Ascending aorta (tissue), 2 donors: Measurements from ENCODE around the gene OFD1. TPM values are rescaled to one million over a fixed set of nuclear protein-coding genes. Genes with fewer than 3 reads are reported as not detected.
A peak's percentile ranks its signal among the peaks of the same experiment; 100 is the strongest.

Experiments used
- DNase-seq, 2 donors: peaks; one replicate each; pipeline ENCODE4 v3.0.0-alpha.2; 2019; ENCODE audit warnings: low spot score in 2 of 2
- H3K27ac ChIP-seq, 2 donors: fragments of 200-600 bp; sonication (generic); one replicate each; pipeline ENCODE4 v1.5.1; 2016 to 2017; ENCODE audit warnings: mild to moderate bottlenecking in 1 of 2
- H3K27me3 ChIP-seq: fragments of 200-600 bp; sonication (generic); one replicate; pipeline ENCODE4 v1.5.1; 2017
- H3K36me3 ChIP-seq, 2 donors: fragments of 200-600 bp; sonication (generic); one replicate each; pipeline ENCODE4 v1.5.1; 2016
- H3K4me1 ChIP-seq, 2 donors: fragments of 200-600 bp; sonication (generic); one replicate each; pipeline ENCODE4 v1.5.1; 2016 to 2017; ENCODE audit warnings: mild to moderate bottlenecking in 1 of 2
- H3K4me3 ChIP-seq, 2 donors: fragments of 200-600 bp; sonication (generic); one replicate each; pipeline ENCODE4 v1.5.1; 2016 to 2017; ENCODE audit warnings: mild to moderate bottlenecking in 1 of 2
- H3K9me3 ChIP-seq, 2 donors: fragments of 200-600 bp; sonication (generic); one replicate each; pipeline ENCODE4 v1.5.1; 2016
- intact Hi-C: fragments of 100-400 bp; cut with DNase I; formaldehyde crosslinking; loops from one replicate; pipeline ENCODE4 v1.15.1; 2023
- total RNA-seq: library from RNA; depleted of rRNA; stranded (reverse); fragments of >200 nt; gene quantifications from one replicate; pipeline ENCODE4 v1.1.0, GENCODE V29; 2016
- TF ChIP-seq, protein P1 (sequence below), 3 experiments: fragments of 200-600 bp in 2 of 3; fragments of 450-650 bp in 1 of 3; sonication (generic) in 2 of 3; IDR thresholded peaks; one replicate each; pipeline ENCODE4 v1.5.1; 2016 to 2019; ENCODE audit warnings: antibody characterized with exemption in 3 of 3, mild to moderate bottlenecking in 1 of 3, moderate library complexity in 1 of 3

OFD1 gene
- total RNA-seq, 1 donor from 2014 or later, result 8.4 TPM

DNA sequence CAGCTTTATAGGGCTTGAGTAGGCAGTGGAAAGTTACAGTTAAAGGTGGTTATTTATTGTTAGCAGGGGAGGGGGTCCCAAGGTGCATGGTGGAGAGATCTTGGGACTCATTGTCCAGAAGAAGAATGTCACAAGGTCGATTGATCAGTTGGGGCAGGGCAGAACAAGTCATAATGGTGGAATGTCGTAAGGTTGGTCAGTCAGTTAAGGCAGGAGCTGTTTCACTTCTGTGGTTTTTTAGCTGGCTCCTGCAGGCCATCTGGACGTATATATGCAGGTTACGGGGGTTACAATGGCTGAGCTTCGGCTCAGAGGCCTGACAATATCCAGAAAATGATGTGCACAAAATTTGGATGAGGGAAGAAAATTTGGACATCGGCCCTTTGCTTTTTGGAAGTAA lies 7.1 kb downstream of the OFD1 start:
- Histone ChIP-seq H3K27me3 (no peaks in the 10 kb centered on the region), H3K27ac (no peak overlapping the region), H3K9me3 (no peaks in the 10 kb centered on the region), H3K4me1 (no peaks in the 10 kb centered on the region), H3K4me3 (no peak overlapping the region), H3K36me3 (peaks cover 8 to 35% of the 10 kb centered on the region in 2 donors)
- TF ChIP-seq, protein P1, sequence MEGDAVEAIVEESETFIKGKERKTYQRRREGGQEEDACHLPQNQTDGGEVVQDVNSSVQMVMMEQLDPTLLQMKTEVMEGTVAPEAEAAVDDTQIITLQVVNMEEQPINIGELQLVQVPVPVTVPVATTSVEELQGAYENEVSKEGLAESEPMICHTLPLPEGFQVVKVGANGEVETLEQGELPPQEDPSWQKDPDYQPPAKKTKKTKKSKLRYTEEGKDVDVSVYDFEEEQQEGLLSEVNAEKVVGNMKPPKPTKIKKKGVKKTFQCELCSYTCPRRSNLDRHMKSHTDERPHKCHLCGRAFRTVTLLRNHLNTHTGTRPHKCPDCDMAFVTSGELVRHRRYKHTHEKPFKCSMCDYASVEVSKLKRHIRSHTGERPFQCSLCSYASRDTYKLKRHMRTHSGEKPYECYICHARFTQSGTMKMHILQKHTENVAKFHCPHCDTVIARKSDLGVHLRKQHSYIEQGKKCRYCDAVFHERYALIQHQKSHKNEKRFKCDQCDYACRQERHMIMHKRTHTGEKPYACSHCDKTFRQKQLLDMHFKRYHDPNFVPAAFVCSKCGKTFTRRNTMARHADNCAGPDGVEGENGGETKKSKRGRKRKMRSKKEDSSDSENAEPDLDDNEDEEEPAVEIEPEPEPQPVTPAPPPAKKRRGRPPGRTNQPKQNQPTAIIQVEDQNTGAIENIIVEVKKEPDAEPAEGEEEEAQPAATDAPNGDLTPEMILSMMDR (IDR thresholded peaks at IDR 0.05), result no peak
- intact Hi-C loops, result no loop called here
- DNase-seq, result no peak

DNA sequence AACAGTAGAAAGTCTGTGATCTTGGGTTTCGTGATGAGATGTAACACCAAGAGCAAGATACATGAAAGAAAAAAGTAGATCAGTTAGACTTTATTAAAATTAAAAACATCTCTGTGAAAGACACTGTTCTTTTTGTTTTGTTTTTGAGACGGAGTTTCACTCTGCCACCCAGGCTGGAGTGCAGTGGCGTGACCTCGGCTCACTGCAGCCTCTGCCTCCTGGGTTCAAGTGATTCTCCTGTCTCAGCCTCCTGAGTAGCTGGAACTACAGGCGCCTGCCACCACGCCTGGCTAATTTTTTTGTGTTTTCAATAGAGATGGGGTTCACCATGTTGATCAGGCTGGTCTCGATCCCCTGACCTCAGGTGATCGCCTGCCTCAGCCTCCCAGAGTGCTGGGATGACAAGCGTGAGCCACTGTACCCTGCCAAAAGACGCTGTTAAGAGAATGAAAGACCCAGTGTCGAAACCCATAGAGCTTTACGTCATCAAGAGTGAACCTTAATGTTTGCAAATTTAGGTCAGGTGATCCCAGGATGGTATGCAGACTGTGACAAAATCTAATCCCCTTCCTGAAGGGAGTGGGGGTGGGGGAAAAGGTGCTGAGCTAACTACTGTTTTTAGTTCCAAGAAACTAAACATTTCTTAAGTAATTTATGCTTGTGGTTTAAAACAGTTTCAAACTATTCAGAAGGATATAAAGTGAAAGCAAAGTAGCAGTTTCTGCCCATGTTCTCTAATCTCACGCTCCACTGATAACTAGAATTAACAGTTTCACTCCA lies 8.0 kb downstream of the OFD1 start:
- TF ChIP-seq, protein P1 (IDR thresholded peaks at IDR 0.05), result no peak

GRCh38 chrX:13747836-13748235 lies 13.3 kb downstream of the OFD1 start:
- Histone ChIP-seq H3K36me3 (peaks cover 13 to 50% of the 10 kb centered on the region in 2 donors), H3K27ac (no peak overlapping the region), H3K4me3 (no peak overlapping the region), H3K27me3 (no peaks in the 10 kb centered on the region), H3K9me3 (no peaks in the 10 kb centered on the region), H3K4me1 (no peaks in the 10 kb centered on the region)
- TF ChIP-seq, protein P1 (IDR thresholded peaks at IDR 0.05), result peak in 2 of 3 experiments; percentile 13 to 23
- no peak for DNase-seq
- intact Hi-C loops, result loop anchor here (5.0 kb wide), 1 partner anchor 241 kb away; no protein-coding TSS in a partner anchor

More for the DNA sequence above, 8.0 kb downstream of the OFD1 start:
- Histone ChIP-seq H3K36me3 (peaks cover 8 to 42% of the 10 kb centered on the region in 2 donors), H3K4me3 (no peak overlapping the region), H3K4me1 (no peaks in the 10 kb centered on the region), H3K27me3 (no peaks in the 10 kb centered on the region), H3K27ac (no peak overlapping the region), H3K9me3 (no peaks in the 10 kb centered on the region)
- no peak for DNase-seq
- intact Hi-C loops, result no loop called here

GRCh38 chrX:13748486-13748885 lies 13.9 kb downstream of the OFD1 start:
- H3K27me3 ChIP-seq, result no peaks in the 10 kb centered on the region
- peaks cover 15 to 53% of the 10 kb centered on the region in 2 donors for H3K36me3 ChIP-seq
- no peaks in the 10 kb centered on the region for H3K9me3 ChIP-seq
- H3K27ac ChIP-seq, result no peak overlapping the region
- TF ChIP-seq, protein P1 (IDR thresholded peaks at IDR 0.05), result no peak
- intact Hi-C loops, result loop anchor here (5.0 kb wide), 1 partner anchor 241 kb away; no protein-coding TSS in a partner anchor
- no peak overlapping the region for H3K4me3 ChIP-seq
- DNase-seq, result no peak
- H3K4me1 ChIP-seq, result no peaks in the 10 kb centered on the region

- peaks cover 20 to 56% of the 10 kb centered on the region in 2 donors for H3K36me3 ChIP-seq
- H3K4me3 ChIP-seq, result no peak overlapping the region
- TF ChIP-seq, protein P1 (IDR thresholded peaks at IDR 0.05), result peak; percentile 46 to 60 (median 47)
- H3K4me1 ChIP-seq, result no peaks in the 10 kb centered on the region
- no peaks in the 10 kb centered on the region for H3K9me3 ChIP-seq
- intact Hi-C loops, result loop anchor here (2.0 kb wide), 1 partner anchor 281 kb away; no protein-coding TSS in a partner anchor
- no peak for DNase-seq
- no peaks in the 10 kb centered on the region for H3K27me3 ChIP-seq
- no peak overlapping the region for H3K27ac ChIP-seq
These were observed 15.7 kb downstream of the OFD1 start for GRCh38 chrX:13750204-13750603.
